Endothelial cell of umbilical vein (primary cell): ENCODE measurements around the gene NRXN3. TPM values are rescaled to one million over a fixed set of nuclear protein-coding genes. Genes with fewer than 3 reads are reported as not detected.

Experiments used
- BruUV-seq: library from RNA; stranded (reverse); fragments of 400-500 nt; replicated peaks from 2 replicates; lab custom pipeline; 2021; lab: Mats Ljungman, UMichigan
- CTCF ChIA-PET: fragments of 300-600, 350-600 bp; sonication (Branson Sonifier 250); formaldehyde crosslinking; loops from one replicate; lab custom pipeline; 2021; ENCODE audit warnings: antibody characterized with exemption, inconsistent platforms; lab: Charles Lee
- POLR2A ChIA-PET: fragments of 300-600, 350-600 bp; sonication (Branson Sonifier 250); formaldehyde crosslinking; loops from one replicate; lab custom pipeline; 2021; ENCODE audit warnings: antibody characterized with exemption, inconsistent platforms; lab: Charles Lee
- DNase-seq: peaks from one replicate; pipeline ENCODE4 v3.0.0-alpha.2; 2011; ENCODE audit warnings: low read depth, low spot score
- FAIRE-seq: peaks from 2 replicates; lab custom pipeline; 2011; peaks lifted over from hg19 to GRCh38; lab: Jason Lieb, UNC
- H2AFZ ChIP-seq: 2 replicates; pipeline ENCODE4 v1.6.0; 2012; ENCODE audit warnings: low read depth, low read length, control low read depth, inconsistent platforms
- H3K27ac ChIP-seq: 2 replicates; pipeline ENCODE4 v1.5.1; 2011; ENCODE audit warnings: low read depth, mild to moderate bottlenecking, control low read depth, low read length, moderate library complexity; ENCODE audit not compliant: insufficient read depth
- H3K27me3 ChIP-seq, 2 experiments: 2 replicates each; pipeline versions ENCODE4 v1.6.0 to v1.6.1; 2011; ENCODE audit warnings: low read length in 2 of 2, mixed read lengths in 1 of 2; ENCODE audit not compliant: control insufficient read depth in 2 of 2, insufficient read depth in 2 of 2
- H3K36me3 ChIP-seq, 2 experiments: 2 replicates in 1 of 2; 3 replicates in 1 of 2; pipeline ENCODE4 v1.5.1; 2011; ENCODE audit warnings: low read length in 2 of 2, mild to moderate bottlenecking in 1 of 2, moderate library complexity in 1 of 2; ENCODE audit not compliant: control insufficient read depth in 2 of 2, insufficient read depth in 2 of 2; ENCODE audit errors: extremely low read depth in 1 of 2
- H3K4me1 ChIP-seq: 3 replicates; pipeline ENCODE4 v1.5.1; 2011; ENCODE audit warnings: mild to moderate bottlenecking, low read length; ENCODE audit not compliant: control insufficient read depth, insufficient read depth; ENCODE audit errors: extremely low read depth
- H3K4me2 ChIP-seq: 2 replicates; pipeline ENCODE4 v1.6.1; 2011; ENCODE audit warnings: low read length, control low read depth, mixed read lengths; ENCODE audit not compliant: insufficient read depth
- H3K4me3 ChIP-seq, 3 experiments: fragments of 200-600 bp in 1 of 3; sonication (generic), shearing (Covaris generic) in 1 of 3; replicated peaks in 1 of 3; 2 replicates each; pipeline ENCODE4 v1.5.1; 2011 to 2016; ENCODE audit warnings: control low read depth in 3 of 3, low read length in 3 of 3, mild to moderate bottlenecking in 2 of 3, inconsistent platforms in 1 of 3, low read depth in 1 of 3, moderate library complexity in 1 of 3; ENCODE audit not compliant: insufficient read depth in 1 of 3
- H3K79me2 ChIP-seq: 2 replicates; pipeline ENCODE4 v1.6.0; 2012; ENCODE audit warnings: low read length, inconsistent platforms; ENCODE audit not compliant: control insufficient read depth, insufficient read depth
- H3K9ac ChIP-seq: replicated peaks from 2 replicates; pipeline ENCODE3; 2011; ENCODE audit warnings: low read length, control low read depth; ENCODE audit not compliant: insufficient read depth; ENCODE audit errors: extremely low read depth
- H3K9me1 ChIP-seq: replicated peaks from 3 replicates; pipeline ENCODE4 v1.6.0; 2011; ENCODE audit warnings: mild to moderate bottlenecking, low read length; ENCODE audit not compliant: control insufficient read depth, insufficient read depth; ENCODE audit errors: extremely low read depth
- H3K9me3 ChIP-seq: replicated peaks from 2 replicates; pipeline ENCODE4 v1.5.1; 2012; ENCODE audit warnings: low read length, inconsistent platforms; ENCODE audit not compliant: control insufficient read depth, insufficient read depth
- H4K20me1 ChIP-seq: replicated peaks from 2 replicates; pipeline ENCODE3; 2011; ENCODE audit warnings: mild to moderate bottlenecking, low read length; ENCODE audit not compliant: control insufficient read depth, insufficient read depth; ENCODE audit errors: extremely low read depth
- CTCF ChIP-seq, 2 donors: IDR thresholded peaks; 1 replicate in 1 of 2; 2 replicates in 1 of 2; pipeline ENCODE4 v1.5.1; 2011; ENCODE audit warnings: low read length in 2 of 2, mild to moderate bottlenecking in 2 of 2, moderate library complexity in 2 of 2, control low read depth in 1 of 2, inconsistent platforms in 1 of 2, low read depth in 1 of 2; ENCODE audit not compliant: insufficient read depth in 1 of 2; ENCODE audit errors: extremely low read depth in 1 of 2
- EZH2 ChIP-seq: IDR thresholded peaks from 2 replicates; pipeline ENCODE4 v1.6.1; 2012; ENCODE audit warnings: borderline replicate concordance, low read depth, mild to moderate bottlenecking, moderate library complexity, low read length, inconsistent platforms; ENCODE audit not compliant: severe bottlenecking
- FOS ChIP-seq: IDR thresholded peaks from 2 replicates; pipeline ENCODE4 v1.6.1; 2011; ENCODE audit warnings: mild to moderate bottlenecking, low read length, moderate library complexity, borderline replicate concordance; ENCODE audit not compliant: insufficient read depth
- GATA2 ChIP-seq: IDR thresholded peaks from 2 replicates; pipeline ENCODE4 v1.7.0; 2011; ENCODE audit warnings: low read depth, mild to moderate bottlenecking, moderate library complexity, mixed read lengths, low read length; ENCODE audit not compliant: insufficient read length, insufficient read depth
- JUN ChIP-seq: IDR thresholded peaks from 2 replicates; pipeline ENCODE4 v1.6.1; 2011; ENCODE audit warnings: borderline replicate concordance, low read depth; ENCODE audit not compliant: insufficient read length, insufficient read depth
- MAX ChIP-seq: IDR thresholded peaks from 2 replicates; pipeline ENCODE4 v1.6.1; 2011; ENCODE audit not compliant: insufficient read depth, insufficient read length
- MYC ChIP-seq: IDR thresholded peaks from one replicate; pipeline ENCODE4 v1.6.1; 2011; ENCODE audit warnings: mild to moderate bottlenecking, low read depth, low read length
- POLR2A ChIP-seq: IDR thresholded peaks from 2 replicates; pipeline ENCODE4 v1.6.1; 2012; ENCODE audit warnings: low read depth, mild to moderate bottlenecking, control low read depth, low read length
- POLR2AphosphoS5 ChIP-seq: IDR thresholded peaks from 2 replicates; pipeline ENCODE4 v1.6.1; 2012; ENCODE audit warnings: low read depth, mild to moderate bottlenecking, control low read depth, low read length, moderate library complexity; ENCODE audit not compliant: insufficient read depth
- dilution Hi-C: fragments of 300-500 bp; cut with MboI; formaldehyde crosslinking; loops from one replicate; pipeline ENCODE4 v1.15.0; 2019; ENCODE audit warnings: low sequenced_read_pairs; ENCODE audit not compliant: extremely low pct_ligation_motif_present
- intact Hi-C: fragments of 100-400 bp; cut with micrococcal nuclease; formaldehyde crosslinking; loops from one replicate; pipeline ENCODE4 v1.10.0; 2022
- polyA plus RNA-seq, 4 experiments: library from polyadenylated mRNA; depleted of rRNA in 3 of 4; stranded (reverse) in 3 of 4; unstranded in 1 of 4; fragments of >200 nt; gene quantifications; 2 replicates each; pipeline versions ENCODE4 v1.2.1 to v1.2.3, GENCODE V29; 2011 to 2012; ENCODE audit warnings: missing spikeins in 1 of 4
- total RNA-seq: library from RNA; stranded (reverse); gene quantifications from 2 replicates; pipeline ENCODE4 v1.2.3, GENCODE V29; 2021

NRXN3 gene
- total and polyA plus RNA-seq, 2 donors (not counting 3 experiments of a cell fraction or from before 2014, with no cell fraction given), result 0.72 to 4.2 TPM

GRCh38 chr14:78282437-78282836, 112.3 kb downstream of the NRXN3 start:
- Histone ChIP-seq H3K36me3 (no peaks in the 10 kb centered on the region), H3K27me3 (no peaks in the 10 kb centered on the region), H3K27ac (no peak overlapping the region), H3K9me1 (no peaks in the 10 kb centered on the region), H3K9me3 (no peaks in the 10 kb centered on the region), H2AFZ (no peak overlapping the region), H3K4me1 (no peaks in the 10 kb centered on the region), H3K4me3 (no peak overlapping the region), H3K79me2 (no peaks in the 10 kb centered on the region), H3K9ac (no peak overlapping the region), H3K4me2 (no peak overlapping the region), H4K20me1 (no peaks in the 10 kb centered on the region)
- intact Hi-C loops, result no loop called here
- BruUV-seq, result no TSS peak
- FAIRE-seq (no peak), DNase-seq (no peak)
- no peak for TF ChIP-seq POLR2A
- no peak for TF ChIP-seq MAX
- TF ChIP-seq MYC, result no peak
- no peak for TF ChIP-seq FOS
- TF ChIP-seq GATA2, result no peak
- TF ChIP-seq CTCF (IDR thresholded peaks at IDR 0.05; ENCODE audit: extremely low read depth in 1 of 2, insufficient read depth in 1 of 2, low read depth in 1 of 2, low read length in 2 of 2), result no peak
- no peak for TF ChIP-seq EZH2
- TF ChIP-seq POLR2AphosphoS5, result no peak
- TF ChIP-seq JUN, result no peak
- dilution Hi-C loops, result no loop called here
- POLR2A ChIA-PET, result no interaction called here
- CTCF ChIA-PET, result no interaction called here
